ENCODE data around the gene PMFBP1.

DNA sequence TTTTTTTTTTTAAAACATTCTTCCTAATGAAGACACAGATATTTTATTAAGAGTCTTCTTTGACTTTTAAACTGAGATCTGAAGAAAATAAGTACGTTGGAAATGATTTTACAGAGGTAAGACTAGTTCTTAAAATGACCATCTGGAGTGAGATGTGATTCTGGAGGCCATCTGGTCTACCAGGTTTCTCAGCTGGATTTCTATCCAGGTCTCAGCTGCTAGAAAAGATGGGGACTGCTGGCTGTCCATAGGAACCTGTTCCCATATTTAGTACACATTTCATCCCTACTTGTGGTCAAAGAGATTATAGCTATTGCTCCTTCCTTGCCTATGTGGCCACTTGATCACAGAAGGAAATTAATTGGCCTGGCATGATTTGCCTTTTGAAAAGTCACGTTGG is 12.2 kb downstream of the PMFBP1 start:
- TF ChIP-seq, protein P1, sequence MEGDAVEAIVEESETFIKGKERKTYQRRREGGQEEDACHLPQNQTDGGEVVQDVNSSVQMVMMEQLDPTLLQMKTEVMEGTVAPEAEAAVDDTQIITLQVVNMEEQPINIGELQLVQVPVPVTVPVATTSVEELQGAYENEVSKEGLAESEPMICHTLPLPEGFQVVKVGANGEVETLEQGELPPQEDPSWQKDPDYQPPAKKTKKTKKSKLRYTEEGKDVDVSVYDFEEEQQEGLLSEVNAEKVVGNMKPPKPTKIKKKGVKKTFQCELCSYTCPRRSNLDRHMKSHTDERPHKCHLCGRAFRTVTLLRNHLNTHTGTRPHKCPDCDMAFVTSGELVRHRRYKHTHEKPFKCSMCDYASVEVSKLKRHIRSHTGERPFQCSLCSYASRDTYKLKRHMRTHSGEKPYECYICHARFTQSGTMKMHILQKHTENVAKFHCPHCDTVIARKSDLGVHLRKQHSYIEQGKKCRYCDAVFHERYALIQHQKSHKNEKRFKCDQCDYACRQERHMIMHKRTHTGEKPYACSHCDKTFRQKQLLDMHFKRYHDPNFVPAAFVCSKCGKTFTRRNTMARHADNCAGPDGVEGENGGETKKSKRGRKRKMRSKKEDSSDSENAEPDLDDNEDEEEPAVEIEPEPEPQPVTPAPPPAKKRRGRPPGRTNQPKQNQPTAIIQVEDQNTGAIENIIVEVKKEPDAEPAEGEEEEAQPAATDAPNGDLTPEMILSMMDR (IDR thresholded peaks at IDR 0.05): no peak
- TF ChIP-seq EZH2 (IDR thresholded peaks at IDR 0.05; ENCODE audit: borderline replicate concordance, insufficient read depth, low read depth, low read length, poor library complexity, severe bottlenecking): no peak
